Stimulated activated CD4-positive, alpha-beta T cell treated with anti-CD3 and anti-CD28 coated beads, TNF-alpha, amount 100 ng/mL, for 1 hour (primary cell): ENCODE data around the gene YAP1.

Source experiments
- DNase-seq, 3 donors: peaks; one replicate each; pipeline ENCODE4 v3.0.0-alpha.2; 2020; ENCODE audit warnings: low read depth in 3 of 3, low spot score in 1 of 3

The YAP1 gene

GRCh38 chr11:102109896-102110760 is at the start of gene YAP1:
Gene YAP1, plus strand, starts transcription at chr11:102110447. Its CDS starts 402 bp downstream, at chr11:102110849.
- peak; percentile 9 to 54 (median 32) for DNase-seq

GRCh38 chr11:102061276-102061675 is 49.0 kb upstream of the YAP1 start:
- DNase-seq, result no peak

- DNase-seq, result no peak
Measured at GRCh38 chr11:102062106-102062505, 48.1 kb upstream of the YAP1 start.

- no peak for DNase-seq
Measured at GRCh38 chr11:102064316-102064715, 45.9 kb upstream of the YAP1 start.

GRCh38 chr11:102070766-102071165 is 39.5 kb upstream of the YAP1 start:
- DNase-seq, result no peak

GRCh38 chr11:102071497-102072472 is 38.5 kb upstream of the YAP1 start:
- DNase-seq, result no peak

- DNase-seq, result no peak
Measured at GRCh38 chr11:102073253-102073652, 37.0 kb upstream of the YAP1 start.

- no peak for DNase-seq
Measured at GRCh38 chr11:102079625-102080024, 30.6 kb upstream of the YAP1 start.

- no peak for DNase-seq
Measured at GRCh38 chr11:102081313-102081712, 28.9 kb upstream of the YAP1 start.

- DNase-seq, result no peak
Measured at GRCh38 chr11:102085864-102086551, 24.2 kb upstream of the YAP1 start.

- DNase-seq, result no peak
Measured at GRCh38 chr11:102097186-102097585, 13.1 kb upstream of the YAP1 start.

- DNase-seq, result no peak
Measured at GRCh38 chr11:102099755-102100154, 10.5 kb upstream of the YAP1 start.

GRCh38 chr11:102108734-102109440 is 1.4 kb upstream of the YAP1 start:
- no peak for DNase-seq

- no peak for DNase-seq
Measured at GRCh38 chr11:102110761-102111010, 439 bp downstream of the YAP1 start.

GRCh38 chr11:102111011-102111786 is 952 bp downstream of the YAP1 start:
- no peak for DNase-seq

- no peak for DNase-seq
Measured at GRCh38 chr11:102111787-102112508, 1.7 kb downstream of the YAP1 start.

GRCh38 chr11:102112509-102112821 is 2.2 kb downstream of the YAP1 start:
- no peak for DNase-seq

GRCh38 chr11:102114032-102114431 is 3.8 kb downstream of the YAP1 start:
- DNase-seq, result no peak

- no peak for DNase-seq
Measured at GRCh38 chr11:102115557-102115956, 5.3 kb downstream of the YAP1 start.
